Caco-2 (cell line): ENCODE measurements around the gene ARRDC2. TPM values are rescaled to one million over a fixed set of nuclear protein-coding genes. Genes with fewer than 3 reads are reported as not detected.

Source experiments
- BruUV-seq: library from RNA; stranded (reverse); fragments of 400-500 nt; replicated peaks from 2 replicates; lab custom pipeline; 2021; lab: Mats Ljungman, UMichigan
- CTCF ChIA-PET: fragments of 300-600 bp; sonication (Branson Sonifier 250); formaldehyde crosslinking; loops from one replicate; lab custom pipeline; 2022; ENCODE audit warnings: antibody characterized with exemption; lab: Charles Lee
- POLR2A ChIA-PET: fragments of 300-600 bp; sonication (Branson Sonifier 250); formaldehyde crosslinking; loops from one replicate; lab custom pipeline; 2022; ENCODE audit warnings: antibody characterized with exemption; lab: Charles Lee
- DNase-seq, 2 experiments: peaks; one replicate each; pipeline versions ENCODE4 v3.0.0 to v3.0.0-alpha.2; 2020 to 2022
- H3K27me3 ChIP-seq: replicated peaks from 2 replicates; pipeline ENCODE4 v1.6.0; 2011; ENCODE audit warnings: low read length; ENCODE audit not compliant: control insufficient read depth, insufficient read depth
- H3K36me3 ChIP-seq: 2 replicates; pipeline ENCODE4 v1.5.1; 2011; ENCODE audit warnings: low read length; ENCODE audit not compliant: control insufficient read depth, insufficient read depth
- H3K4me1 ChIP-seq: fragments of 250-450 bp; sonication (Bioruptor Pico); 2 replicates; pipeline ENCODE4 v1.5.1; 2020; ENCODE audit warnings: mild to moderate bottlenecking
- H3K4me3 ChIP-seq: 2 replicates; pipeline ENCODE4 v1.5.1; 2011; ENCODE audit warnings: low read depth, mild to moderate bottlenecking, control low read depth, low read length
- H3K9me3 ChIP-seq: fragments of 250-450 bp; sonication (Bioruptor Pico); 2 replicates; pipeline ENCODE4 v1.5.1; 2020; ENCODE audit warnings: mild to moderate bottlenecking, moderate library complexity
- H3K27ac Mint-ChIP-seq: one replicate; pipeline ENCODE4 v1.8.0; 2022; ENCODE audit warnings: mixed read lengths; ENCODE audit not compliant: unreplicated experiment
- H3K27me3 Mint-ChIP-seq: one replicate; pipeline ENCODE4 v1.8.0; 2022; ENCODE audit warnings: mixed read lengths; ENCODE audit not compliant: insufficient read depth, unreplicated experiment
- H3K36me3 Mint-ChIP-seq: one replicate; pipeline ENCODE4 v1.8.0; 2022; ENCODE audit warnings: mild to moderate bottlenecking, mixed read lengths; ENCODE audit not compliant: insufficient read depth, unreplicated experiment
- H3K4me1 Mint-ChIP-seq: one replicate; pipeline ENCODE4 v1.8.0; 2022; ENCODE audit warnings: low read depth, mixed read lengths; ENCODE audit not compliant: unreplicated experiment
- H3K4me3 Mint-ChIP-seq: one replicate; pipeline ENCODE4 v1.8.0; 2022; ENCODE audit warnings: mild to moderate bottlenecking, moderate library complexity, mixed read lengths; ENCODE audit not compliant: unreplicated experiment
- H3K9me3 Mint-ChIP-seq: one replicate; pipeline ENCODE4 v1.8.0; 2022; ENCODE audit warnings: mixed read lengths; ENCODE audit not compliant: unreplicated experiment
- intact Hi-C: fragments of 100-400 bp; cut with micrococcal nuclease; formaldehyde crosslinking; loops from one replicate; pipeline ENCODE4 v1.10.0; 2022; ENCODE audit not compliant: unreplicated experiment
- total RNA-seq: library from RNA; stranded (reverse); gene quantifications from 2 replicates; pipeline ENCODE4 v1.2.3, GENCODE V29; 2022
- TF ChIP-seq, protein P1 (sequence below), 2 experiments: fragments of 200-600 bp in 1 of 2; IDR thresholded peaks; 1 replicate in 1 of 2; 2 replicates in 1 of 2; pipeline versions ENCODE4 v1.5.1 to v1.8.0; 2011 to 2022; ENCODE audit warnings: antibody characterized with exemption in 1 of 2, control low read depth in 1 of 2, inconsistent platforms in 1 of 2, low read depth in 1 of 2, low read length in 1 of 2, mild to moderate bottlenecking in 1 of 2, moderate library complexity in 1 of 2; ENCODE audit not compliant: insufficient read depth in 1 of 2, severe bottlenecking in 1 of 2, unreplicated experiment in 1 of 2

Gene ARRDC2
- total RNA-seq, 1 experiment from 2014 or later: 6.0 TPM

DNA sequence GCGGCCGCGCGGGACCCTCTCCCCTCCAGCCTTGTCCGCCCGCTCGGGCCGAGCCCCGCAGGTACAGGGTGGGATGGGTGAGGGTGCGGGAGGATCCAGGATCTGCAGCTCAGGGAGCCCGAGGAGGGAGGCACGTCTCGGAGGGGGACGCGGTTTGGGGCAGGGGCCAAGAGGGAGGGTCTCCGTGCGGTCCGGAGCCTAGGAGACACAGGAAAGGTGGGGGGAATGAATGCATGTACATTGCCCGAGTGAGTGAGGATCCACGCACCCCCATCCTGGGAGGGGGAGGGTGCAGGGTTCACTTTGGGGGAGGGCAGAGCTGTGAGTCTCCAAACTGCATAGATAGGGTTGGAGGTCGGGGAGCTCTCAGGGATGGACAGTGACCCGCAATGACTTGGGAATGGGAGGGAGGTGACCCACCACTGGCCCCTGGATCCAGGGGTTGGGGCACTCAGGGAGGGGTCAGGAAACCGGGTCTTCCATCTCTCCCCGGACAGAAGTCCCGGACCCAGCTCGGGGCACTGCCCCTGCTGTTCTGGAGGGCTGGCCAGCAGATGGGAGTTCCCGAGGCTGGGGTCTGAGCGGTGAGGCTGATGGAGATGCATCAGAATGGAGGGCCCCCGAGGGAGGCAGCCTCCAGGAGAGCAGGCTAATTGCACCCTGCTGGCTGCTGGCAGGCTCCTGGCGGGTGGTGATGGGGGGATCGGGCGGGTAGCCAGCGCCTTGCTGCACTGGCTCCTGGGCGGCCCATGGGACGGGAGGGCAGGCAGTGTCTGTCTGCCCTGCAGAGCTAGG lies 40.5 kb upstream of the ARRDC2 start:
- DNase-seq: no peak
- H3K9me3 Mint-ChIP-seq: no peaks in the 10 kb centered on the region
- Histone ChIP-seq H3K9me3 (no peaks in the 10 kb centered on the region), H3K27me3 (no peaks in the 10 kb centered on the region), H3K4me3 (no peak overlapping the region), H3K36me3 (no peaks in the 10 kb centered on the region), H3K4me1 (peaks cover 8% of the 10 kb centered on the region; the same call in 1 of the 2 replicates)
- intact Hi-C loops: no loop called here
- ChIA-PET POLR2A (no interaction called here), CTCF (interaction anchor here (0.6 kb wide), 1 partner anchor 580 kb away, joined by 3 read pairs; no protein-coding TSS in a partner anchor)
- no peak overlapping the region for H3K27ac Mint-ChIP-seq
- H3K4me1 Mint-ChIP-seq: no peaks in the 10 kb centered on the region
- no peaks in the 10 kb centered on the region for H3K36me3 Mint-ChIP-seq
- TF ChIP-seq, protein P1, sequence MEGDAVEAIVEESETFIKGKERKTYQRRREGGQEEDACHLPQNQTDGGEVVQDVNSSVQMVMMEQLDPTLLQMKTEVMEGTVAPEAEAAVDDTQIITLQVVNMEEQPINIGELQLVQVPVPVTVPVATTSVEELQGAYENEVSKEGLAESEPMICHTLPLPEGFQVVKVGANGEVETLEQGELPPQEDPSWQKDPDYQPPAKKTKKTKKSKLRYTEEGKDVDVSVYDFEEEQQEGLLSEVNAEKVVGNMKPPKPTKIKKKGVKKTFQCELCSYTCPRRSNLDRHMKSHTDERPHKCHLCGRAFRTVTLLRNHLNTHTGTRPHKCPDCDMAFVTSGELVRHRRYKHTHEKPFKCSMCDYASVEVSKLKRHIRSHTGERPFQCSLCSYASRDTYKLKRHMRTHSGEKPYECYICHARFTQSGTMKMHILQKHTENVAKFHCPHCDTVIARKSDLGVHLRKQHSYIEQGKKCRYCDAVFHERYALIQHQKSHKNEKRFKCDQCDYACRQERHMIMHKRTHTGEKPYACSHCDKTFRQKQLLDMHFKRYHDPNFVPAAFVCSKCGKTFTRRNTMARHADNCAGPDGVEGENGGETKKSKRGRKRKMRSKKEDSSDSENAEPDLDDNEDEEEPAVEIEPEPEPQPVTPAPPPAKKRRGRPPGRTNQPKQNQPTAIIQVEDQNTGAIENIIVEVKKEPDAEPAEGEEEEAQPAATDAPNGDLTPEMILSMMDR (IDR thresholded peaks at IDR 0.05; ENCODE audit: insufficient read depth in 1 of 2, low read depth in 1 of 2, low read length in 1 of 2, severe bottlenecking in 1 of 2, unreplicated experiment in 1 of 2): no peak
- no TSS peak for BruUV-seq
- no peak overlapping the region for H3K4me3 Mint-ChIP-seq
- no peaks in the 10 kb centered on the region for H3K27me3 Mint-ChIP-seq

DNA sequence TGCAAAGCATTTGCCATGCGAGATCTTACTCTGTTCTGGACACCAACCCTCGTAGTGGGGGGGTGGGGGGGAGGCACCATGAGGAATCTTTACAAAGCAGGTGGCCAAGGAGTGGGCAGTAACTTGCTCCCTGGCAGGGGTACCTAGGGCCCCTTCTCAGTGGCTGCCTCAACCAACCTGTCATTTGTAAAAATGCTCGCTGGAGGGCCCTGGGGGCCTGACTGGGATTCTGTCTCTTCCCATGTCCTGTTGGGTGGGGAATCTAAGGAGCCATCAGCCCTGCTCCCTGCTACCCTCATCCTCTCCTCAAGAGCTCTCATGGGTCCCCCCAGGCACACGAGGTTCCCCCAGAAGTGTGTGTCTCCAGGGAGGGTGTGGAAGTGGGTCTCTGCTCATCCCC lies 39.6 kb upstream of the ARRDC2 start:
- CTCF ChIA-PET: interaction anchor here (0.6 kb wide), 1 partner anchor 30 kb away, joined by 3 read pairs; no protein-coding TSS in a partner anchor

DNA sequence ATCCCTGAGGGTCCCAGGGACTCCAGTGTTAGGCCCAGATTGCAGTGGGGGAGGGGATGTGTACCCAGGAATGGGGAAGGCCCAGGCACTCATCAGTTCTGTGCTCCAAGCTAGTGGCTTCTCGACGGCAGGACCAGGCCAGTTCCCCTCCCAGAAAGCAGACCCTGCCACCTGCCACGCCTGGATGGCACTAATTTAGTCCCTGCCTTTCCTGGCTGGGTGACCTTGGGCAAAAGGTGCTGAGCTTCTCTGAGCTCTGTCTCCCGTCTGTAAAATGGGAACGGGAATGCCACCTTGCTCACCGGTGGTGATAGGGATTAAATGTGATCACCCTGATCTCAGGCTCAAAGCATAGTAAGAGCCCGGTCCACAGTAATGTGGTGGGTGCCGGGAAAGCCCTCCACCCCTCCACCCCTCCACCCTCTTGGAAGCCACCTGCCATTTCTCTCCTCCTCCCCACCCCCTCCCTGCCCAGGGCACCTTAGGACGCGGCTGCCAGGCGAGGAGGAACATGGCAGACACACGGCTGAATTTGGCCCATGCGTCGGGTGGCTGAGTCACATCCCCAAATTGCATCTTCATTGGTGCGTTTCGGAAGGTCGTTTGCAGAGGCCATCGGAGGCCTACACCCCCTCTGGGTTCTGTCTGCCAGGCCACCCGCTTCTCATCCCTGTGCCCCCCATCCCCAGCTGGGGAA lies 38.7 kb upstream of the ARRDC2 start:
- Mint-ChIP-seq H3K27me3 (no peaks in the 10 kb centered on the region), H3K36me3 (no peaks in the 10 kb centered on the region), H3K4me1 (no peaks in the 10 kb centered on the region), H3K9me3 (no peaks in the 10 kb centered on the region), H3K4me3 (no peak overlapping the region), H3K27ac (no peak overlapping the region)
- TF ChIP-seq, protein P1 (IDR thresholded peaks at IDR 0.05; ENCODE audit: insufficient read depth in 1 of 2, low read depth in 1 of 2, low read length in 1 of 2, severe bottlenecking in 1 of 2, unreplicated experiment in 1 of 2): no peak
- no peaks in the 10 kb centered on the region for H3K9me3 ChIP-seq
- BruUV-seq: no TSS peak
- DNase-seq: no peak
- POLR2A ChIA-PET: no interaction called here
- no peaks in the 10 kb centered on the region for H3K36me3 ChIP-seq
- peaks cover 8% of the 10 kb centered on the region; the same call in 1 of the 2 replicates for H3K4me1 ChIP-seq
- intact Hi-C loops: no loop called here
- H3K4me3 ChIP-seq: no peak overlapping the region
- CTCF ChIA-PET: interaction anchor here (0.6 kb wide), 1 partner anchor 30 kb away, joined by 3 read pairs; no protein-coding TSS in a partner anchor
- H3K27me3 ChIP-seq: no peaks in the 10 kb centered on the region

More for the DNA sequence above, 39.6 kb upstream of the ARRDC2 start:
- no peaks in the 10 kb centered on the region for H3K4me1 Mint-ChIP-seq
- TF ChIP-seq, protein P1 (IDR thresholded peaks at IDR 0.05; ENCODE audit: insufficient read depth in 1 of 2, low read depth in 1 of 2, low read length in 1 of 2, severe bottlenecking in 1 of 2, unreplicated experiment in 1 of 2): no peak
- H3K36me3 ChIP-seq: no peaks in the 10 kb centered on the region
- no peak overlapping the region for H3K4me3 Mint-ChIP-seq
- no peaks in the 10 kb centered on the region for H3K9me3 Mint-ChIP-seq
- intact Hi-C loops: no loop called here
- POLR2A ChIA-PET: no interaction called here
- H3K27me3 ChIP-seq: no peaks in the 10 kb centered on the region
- no peak for DNase-seq
- no peaks in the 10 kb centered on the region for H3K9me3 ChIP-seq
- H3K4me1 ChIP-seq: peaks cover 8% of the 10 kb centered on the region; the same call in 1 of the 2 replicates
- no peak overlapping the region for H3K4me3 ChIP-seq
- no peaks in the 10 kb centered on the region for H3K36me3 Mint-ChIP-seq
- H3K27me3 Mint-ChIP-seq: no peaks in the 10 kb centered on the region
- no TSS peak for BruUV-seq
- H3K27ac Mint-ChIP-seq: no peak overlapping the region
